B cell (primary cell): ENCODE data around the gene SEMA4G. TPM values are rescaled to one million over a fixed set of nuclear protein-coding genes. Genes with fewer than 3 reads are reported as not detected.

ENCODE experiments used
- ATAC-seq: fragments of 200-7000 bp; cut with Tn5 transposase; one replicate; pipeline ENCODE4 v1.10.0; 2021; ENCODE audit warnings: low read depth, mild to moderate bottlenecking, moderate number of reproducible peaks, moderate library complexity
- CTCF ChIA-PET: fragments of 350-600 bp; sonication (Branson Sonifier 250); formaldehyde crosslinking; loops from one replicate; lab custom pipeline; 2021; ENCODE audit warnings: antibody characterized with exemption, inconsistent platforms; lab: Charles Lee
- POLR2A ChIA-PET: fragments of 350-600 bp; sonication (Branson Sonifier 250); formaldehyde crosslinking; loops from one replicate; lab custom pipeline; 2021; ENCODE audit warnings: antibody characterized with exemption; lab: Charles Lee
- DNase-seq: peaks from one replicate; pipeline ENCODE4 v3.0.0; 2013
- H2AFZ ChIP-seq: 2 replicates; pipeline ENCODE4 v1.6.1; 2012; ENCODE audit warnings: mild to moderate bottlenecking, low read depth, low read length; ENCODE audit not compliant: insufficient read depth, poor library complexity, severe bottlenecking
- H3K27ac ChIP-seq, 2 donors: 1 replicate in 1 of 2; 2 replicates in 1 of 2; pipeline ENCODE4 v1.5.1; 2012 to 2013; ENCODE audit warnings: low read length in 2 of 2, mild to moderate bottlenecking in 2 of 2, moderate library complexity in 1 of 2
- H3K27me3 ChIP-seq, 4 experiments: fragments of 200-600 bp in 1 of 4; sonication (generic) in 1 of 4; replicated peaks in 1 of 4; 1 replicate in 2 of 4; 2 replicates in 2 of 4; pipeline versions ENCODE4 v1.6.1 to v1.7.0; 2013 to 2016; ENCODE audit warnings: low read length in 3 of 4, mild to moderate bottlenecking in 2 of 4, mixed read lengths in 1 of 4, moderate library complexity in 1 of 4; ENCODE audit not compliant: insufficient read depth in 4 of 4, control insufficient read depth in 3 of 4; ENCODE audit errors: control extremely low read depth in 1 of 4
- H3K36me3 ChIP-seq, 2 experiments: replicated peaks in 1 of 2; 1 replicate in 1 of 2; 2 replicates in 1 of 2; pipeline versions ENCODE4 v1.6.1 to v1.7.1; 2013; ENCODE audit warnings: low read length in 1 of 2; ENCODE audit not compliant: insufficient read depth in 2 of 2, control insufficient read depth in 1 of 2; ENCODE audit errors: control extremely low read depth in 1 of 2, extremely low read depth in 1 of 2
- H3K4me1 ChIP-seq, 2 donors: fragments of 200-600 bp in 1 of 2; sonication (generic) in 1 of 2; 1 replicate in 1 of 2; 2 replicates in 1 of 2; pipeline versions ENCODE4 v1.5.1 to v1.6.1; 2013 to 2017; ENCODE audit warnings: low read length in 2 of 2; ENCODE audit not compliant: control insufficient read depth in 2 of 2, insufficient read depth in 2 of 2
- H3K4me2 ChIP-seq: replicated peaks from 2 replicates; pipeline ENCODE3; 2012; ENCODE audit warnings: mild to moderate bottlenecking, low read depth, low read length; ENCODE audit not compliant: poor library complexity, severe bottlenecking
- H3K4me3 ChIP-seq, 5 experiments: fragments of 200-600 bp in 1 of 5; sonication (generic) in 1 of 5; 1 replicate in 3 of 5; 2 replicates in 2 of 5; pipeline versions ENCODE4 v1.5.1 to v1.7.0; 2011 to 2016; ENCODE audit warnings: low read length in 4 of 5, mild to moderate bottlenecking in 4 of 5, low read depth in 2 of 5, control low read depth in 1 of 5, moderate library complexity in 1 of 5; ENCODE audit not compliant: insufficient read depth in 1 of 5; ENCODE audit errors: control extremely low read depth in 1 of 5, extremely low read depth in 1 of 5
- H3K79me2 ChIP-seq: fragments of 200-600 bp; sonication (generic); one replicate; pipeline ENCODE4 v1.6.0; 2016; ENCODE audit warnings: low read length; ENCODE audit not compliant: control insufficient read depth, insufficient read depth
- H3K9ac ChIP-seq: fragments of 200-600 bp; sonication (generic); 2 replicates; pipeline ENCODE4 v1.6.1; 2017; ENCODE audit warnings: mild to moderate bottlenecking, low read length, moderate library complexity
- H3K9me3 ChIP-seq, 3 donors: one replicate each; pipeline versions ENCODE4 v1.6.1 to v1.7.1; 2013; ENCODE audit warnings: low read length in 2 of 3; ENCODE audit not compliant: control insufficient read depth in 2 of 3, insufficient read depth in 1 of 3; ENCODE audit errors: control extremely low read depth in 1 of 3
- H4K20me1 ChIP-seq: 2 replicates; pipeline ENCODE4 v1.6.0; 2012; ENCODE audit warnings: mild to moderate bottlenecking, low read length; ENCODE audit not compliant: insufficient read depth, control insufficient read depth, poor library complexity, severe bottlenecking
- H3K27ac Mint-ChIP-seq: one replicate; pipeline ENCODE4 v1.8.0; 2021; ENCODE audit warnings: mixed read lengths
- H3K27me3 Mint-ChIP-seq: one replicate; pipeline ENCODE4 v1.8.0; 2021; ENCODE audit warnings: mixed read lengths
- H3K4me1 Mint-ChIP-seq: one replicate; pipeline ENCODE4 v1.8.0; 2021; ENCODE audit warnings: mixed read lengths
- H3K4me3 Mint-ChIP-seq: one replicate; pipeline ENCODE4 v1.8.0; 2021; ENCODE audit warnings: mixed read lengths
- H3K9me3 Mint-ChIP-seq: one replicate; pipeline ENCODE4 v1.8.0; 2022; ENCODE audit warnings: mixed read lengths; ENCODE audit not compliant: insufficient read depth
- EZH2 ChIP-seq: IDR thresholded peaks from 2 replicates; pipeline ENCODE4 v1.6.1; 2012; ENCODE audit warnings: borderline replicate concordance, low read depth, mild to moderate bottlenecking, moderate library complexity, low read length; ENCODE audit not compliant: insufficient read depth, poor library complexity, severe bottlenecking
- WGBS: methylation state at CpG from one replicate; pipeline ENCODE4 v1.1.5; 2013; ENCODE audit warnings: missing lambda C conversion rate; ENCODE audit not compliant: insufficient coverage; 5-methylcytosine and 5-hydroxymethylcytosine counted together
- intact Hi-C: fragments of 100-400 bp; cut with micrococcal nuclease; formaldehyde crosslinking; loops from one replicate; pipeline ENCODE4 v1.10.0; 2022
- polyA plus RNA-seq: library from polyadenylated mRNA; depleted of rRNA; stranded (reverse); fragments of >200 nt; gene quantifications from 2 replicates; pipeline ENCODE4 v1.2.3, GENCODE V29; 2012
- total RNA-seq, 2 donors: library from RNA; stranded (reverse); fragments of 120-200 nt in 1 of 2; gene quantifications; 1 replicate in 1 of 2; 2 replicates in 1 of 2; pipeline versions ENCODE4 v1.2.3 to v1.2.4, GENCODE V29; 2013 to 2022
- TF ChIP-seq, protein P1 (sequence below): fragments of 200-600 bp; IDR thresholded peaks from one replicate; pipeline ENCODE4 v1.8.0; 2022; ENCODE audit warnings: antibody characterized with exemption, mild to moderate bottlenecking

Gene SEMA4G
- total and polyA plus RNA-seq, 2 donors (not counting 1 experiment from before 2014, with no cell fraction given), result 0.84 to 0.96 TPM

DNA sequence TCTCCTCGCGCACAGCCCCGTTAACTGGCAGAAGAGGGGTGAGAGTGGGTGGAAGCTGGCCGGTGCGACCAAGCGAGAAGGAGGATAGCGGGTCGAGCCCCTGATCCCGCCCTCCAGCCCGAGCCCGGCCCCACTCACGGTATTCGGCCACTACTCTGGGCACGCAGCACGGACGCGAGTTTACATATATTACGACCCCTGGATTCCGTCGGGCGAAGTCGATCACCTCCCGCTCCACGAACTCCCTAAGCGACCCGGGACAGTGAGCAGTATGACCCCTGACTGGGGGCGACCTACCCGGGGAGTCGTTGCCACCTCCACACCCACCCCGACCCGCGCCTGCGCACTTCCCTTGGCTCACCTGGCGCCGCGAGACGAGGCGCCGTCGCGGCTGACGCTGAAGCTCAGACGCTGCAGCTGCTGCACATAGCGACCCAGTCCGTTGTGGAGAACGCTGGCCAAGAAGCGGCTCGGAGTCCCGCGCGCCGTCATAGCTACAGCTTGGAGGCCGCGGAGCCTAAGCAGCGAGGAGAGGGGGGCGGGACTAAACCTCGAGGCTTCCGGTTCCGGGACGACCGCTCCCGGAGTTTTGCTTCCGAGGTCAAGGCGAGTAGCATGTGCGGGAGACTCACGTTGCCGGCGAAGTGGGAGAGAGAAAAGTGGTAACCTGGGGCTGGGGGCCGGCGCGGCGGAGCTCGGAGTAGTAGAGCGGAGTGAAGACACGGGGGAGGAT lies 17.8 kb downstream of the SEMA4G start, which contains the start of the genes MRPL43 and TWNK:
MRPL43 (minus strand) TSS at position 546 of the 733 bp plus-strand sequence; CDS start at position 492, 54 bp downstream.
TWNK (plus strand) TSS at position 592 of the 733 bp plus-strand sequence. CDS start 668 bp downstream, outside the sequence.
- Mint-ChIP-seq H3K9me3 (no peaks in the 10 kb centered on the region), H3K4me3 (peak within 1 kb of the TSS; percentile 97), H3K4me1 (peaks cover 36% of the 10 kb centered on the region), H3K27me3 (no peaks in the 10 kb centered on the region), H3K27ac (peak within 1 kb of the TSS; percentile 84)
- Histone ChIP-seq H3K4me3 (peak within 1 kb of the TSS; percentile 68 to 95 (median 94)), H4K20me1 (peaks cover 22% of the 10 kb centered on the region), H3K27me3 (no peaks in the 10 kb centered on the region), H3K36me3 (peaks cover 0 to 36% of the 10 kb centered on the region in 2 experiments), H3K4me2 (peak within 1 kb of the TSS; percentile 82), H3K9me3 (no peaks in the 10 kb centered on the region), H2AFZ (peak within 1 kb of the TSS; percentile 98), H3K9ac (peak within 1 kb of the TSS; percentile 77), H3K27ac (peak within 1 kb of the TSS; percentile 15 to 51), H3K4me1 (peaks cover 18 to 28% of the 10 kb centered on the region in 2 donors), H3K79me2 (peaks cover 47% of the 10 kb centered on the region)
- CTCF ChIA-PET, result interaction anchor here (1.2 to 5.6 kb wide), 5 partner anchors 10 to 80 kb away, joined by 3 to 49 read pairs (median 5); partner anchors contain the start of gene SEMA4G
- peak; percentile 91 for DNase-seq
- intact Hi-C loops, result loop anchor here (1.0 to 2.0 kb wide), 5 partner anchors 10 to 700 kb away; partner anchors contain the start of genes BLOC1S2 and SLF2
- under 1% methylated on average over 75 of the region's 75 CpGs for WGBS
- POLR2A ChIA-PET, result interaction anchor here (2.4 kb wide), 1 partner anchor 10 kb away, joined by 15 read pairs; no protein-coding TSS in a partner anchor
- ATAC-seq, result peak; percentile 93
- no peak for TF ChIP-seq EZH2
- TF ChIP-seq, protein P1, sequence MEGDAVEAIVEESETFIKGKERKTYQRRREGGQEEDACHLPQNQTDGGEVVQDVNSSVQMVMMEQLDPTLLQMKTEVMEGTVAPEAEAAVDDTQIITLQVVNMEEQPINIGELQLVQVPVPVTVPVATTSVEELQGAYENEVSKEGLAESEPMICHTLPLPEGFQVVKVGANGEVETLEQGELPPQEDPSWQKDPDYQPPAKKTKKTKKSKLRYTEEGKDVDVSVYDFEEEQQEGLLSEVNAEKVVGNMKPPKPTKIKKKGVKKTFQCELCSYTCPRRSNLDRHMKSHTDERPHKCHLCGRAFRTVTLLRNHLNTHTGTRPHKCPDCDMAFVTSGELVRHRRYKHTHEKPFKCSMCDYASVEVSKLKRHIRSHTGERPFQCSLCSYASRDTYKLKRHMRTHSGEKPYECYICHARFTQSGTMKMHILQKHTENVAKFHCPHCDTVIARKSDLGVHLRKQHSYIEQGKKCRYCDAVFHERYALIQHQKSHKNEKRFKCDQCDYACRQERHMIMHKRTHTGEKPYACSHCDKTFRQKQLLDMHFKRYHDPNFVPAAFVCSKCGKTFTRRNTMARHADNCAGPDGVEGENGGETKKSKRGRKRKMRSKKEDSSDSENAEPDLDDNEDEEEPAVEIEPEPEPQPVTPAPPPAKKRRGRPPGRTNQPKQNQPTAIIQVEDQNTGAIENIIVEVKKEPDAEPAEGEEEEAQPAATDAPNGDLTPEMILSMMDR, result no peak
